Breast epithelium (tissue), 4 donors: ENCODE measurements around the gene PC. TPM values are rescaled to one million over a fixed set of nuclear protein-coding genes. Genes with fewer than 3 reads are reported as not detected.
A peak's percentile ranks its signal among the peaks of the same experiment; 100 is the strongest.

Source experiments
- DNase-seq, 2 donors: peaks; one replicate each; pipeline ENCODE4 v3.0.0-alpha.2; 2019; ENCODE audit warnings: low spot score in 2 of 2
- H3K27ac ChIP-seq, 2 donors: fragments of 200-600 bp; sonication (generic) in 1 of 2; one replicate each; pipeline ENCODE4 v1.5.1; 2016 to 2019; ENCODE audit warnings: mild to moderate bottlenecking in 1 of 2
- H3K27me3 ChIP-seq, 2 donors: fragments of 200-600 bp; sonication (generic) in 1 of 2; one replicate each; pipeline versions ENCODE4 v1.5.1 to v1.6.0; 2017 to 2019; ENCODE audit warnings: control low read depth in 1 of 2, mild to moderate bottlenecking in 1 of 2
- H3K36me3 ChIP-seq: fragments of 200-600 bp; one replicate; pipeline ENCODE4 v1.5.1; 2019
- H3K4me1 ChIP-seq, 2 donors: fragments of 200-600 bp; sonication (generic); one replicate each; pipeline ENCODE4 v1.5.1; 2016 to 2019; ENCODE audit warnings: control low read depth in 1 of 2
- H3K4me3 ChIP-seq, 3 donors: fragments of 200-600 bp; sonication (generic); 1 replicate in 2 of 3; 2 replicates in 1 of 3; pipeline ENCODE4 v1.5.1; 2016 to 2019; ENCODE audit warnings: mild to moderate bottlenecking in 3 of 3, moderate library complexity in 2 of 3
- H3K9me3 ChIP-seq, 2 donors: fragments of 200-600 bp; sonication (generic) in 1 of 2; one replicate each; pipeline ENCODE4 v1.5.1; 2016 to 2019; ENCODE audit warnings: control low read depth in 1 of 2
- POLR2A ChIP-seq: fragments of 450-650 bp; IDR thresholded peaks from one replicate; pipeline ENCODE4 v1.6.1; 2016; ENCODE audit warnings: antibody characterized with exemption, mild to moderate bottlenecking, moderate library complexity
- POLR2AphosphoS5 ChIP-seq, 3 donors: sonication (generic); formaldehyde crosslinking; IDR thresholded peaks; one replicate each; pipeline ENCODE4 v1.6.1; 2017; ENCODE audit warnings: antibody characterized with exemption in 3 of 3
- intact Hi-C: fragments of 100-400 bp; cut with DNase I; formaldehyde crosslinking; loops from one replicate; pipeline ENCODE4 v1.15.1; 2023; ENCODE audit warnings: low total_unique reads
- total RNA-seq, 3 donors: library from RNA; depleted of rRNA; stranded (reverse); fragments of >200 nt; gene quantifications; one replicate each; pipeline ENCODE4 v1.1.0, GENCODE V29; 2016
- TF ChIP-seq, protein P1 (sequence below), 3 donors: fragments of 450-650 bp; IDR thresholded peaks; one replicate each; pipeline ENCODE4 v1.5.1; 2016 to 2017; ENCODE audit warnings: antibody characterized with exemption in 3 of 3, mild to moderate bottlenecking in 3 of 3, moderate library complexity in 3 of 3

The PC gene
- total RNA-seq, 3 donors from 2014 or later: 35.4 to 137 (median 50.2) TPM

DNA sequence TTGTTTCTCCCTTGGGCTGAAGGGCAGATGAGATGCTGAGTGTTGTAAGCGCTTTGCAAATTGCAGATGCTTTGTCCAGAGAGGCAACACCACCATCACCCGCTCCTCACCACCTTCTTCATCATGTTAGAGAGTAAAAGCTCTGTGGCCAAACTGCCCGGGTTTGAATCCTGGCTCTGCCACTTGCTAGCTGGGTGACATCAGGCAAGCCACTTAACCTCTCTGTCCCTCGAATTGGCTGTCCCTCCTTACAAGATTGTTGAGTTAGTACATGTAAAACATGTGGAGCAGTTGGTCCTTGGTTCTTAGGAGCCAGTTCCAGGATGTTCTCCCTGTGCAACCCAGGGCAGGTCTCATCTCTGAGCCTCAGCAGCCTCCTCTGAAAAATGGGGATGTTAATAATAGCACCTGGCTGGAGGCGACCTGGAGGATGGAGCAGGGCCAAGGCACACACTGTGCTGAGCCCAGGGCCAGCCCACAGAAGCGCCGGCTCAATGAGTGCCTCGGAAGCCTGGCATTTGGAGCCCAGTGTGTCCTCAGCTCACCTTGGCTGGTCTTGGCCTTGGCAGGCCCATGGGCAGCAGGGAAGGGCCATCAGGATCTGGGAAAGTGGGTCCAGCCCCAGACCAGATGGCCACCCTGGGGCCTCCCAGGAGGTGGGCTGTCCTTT lies 27.5 kb upstream of the PC start:
- DNase-seq: peak; percentile 63 to 81
- no peaks in the 10 kb centered on the region for H3K9me3 ChIP-seq
- H3K36me3 ChIP-seq: no peaks in the 10 kb centered on the region
- peaks cover 0 to 7% of the 10 kb centered on the region in 2 donors for H3K4me1 ChIP-seq
- H3K4me3 ChIP-seq: no peak overlapping the region
- intact Hi-C loops: no loop called here
- H3K27ac ChIP-seq: peak overlapping the region; percentile 35 to 65
- TF ChIP-seq POLR2AphosphoS5 (IDR thresholded peaks at IDR 0.05) (peak in 1 of 3 donors; percentile 28), POLR2A (no peak)
- TF ChIP-seq, protein P1, sequence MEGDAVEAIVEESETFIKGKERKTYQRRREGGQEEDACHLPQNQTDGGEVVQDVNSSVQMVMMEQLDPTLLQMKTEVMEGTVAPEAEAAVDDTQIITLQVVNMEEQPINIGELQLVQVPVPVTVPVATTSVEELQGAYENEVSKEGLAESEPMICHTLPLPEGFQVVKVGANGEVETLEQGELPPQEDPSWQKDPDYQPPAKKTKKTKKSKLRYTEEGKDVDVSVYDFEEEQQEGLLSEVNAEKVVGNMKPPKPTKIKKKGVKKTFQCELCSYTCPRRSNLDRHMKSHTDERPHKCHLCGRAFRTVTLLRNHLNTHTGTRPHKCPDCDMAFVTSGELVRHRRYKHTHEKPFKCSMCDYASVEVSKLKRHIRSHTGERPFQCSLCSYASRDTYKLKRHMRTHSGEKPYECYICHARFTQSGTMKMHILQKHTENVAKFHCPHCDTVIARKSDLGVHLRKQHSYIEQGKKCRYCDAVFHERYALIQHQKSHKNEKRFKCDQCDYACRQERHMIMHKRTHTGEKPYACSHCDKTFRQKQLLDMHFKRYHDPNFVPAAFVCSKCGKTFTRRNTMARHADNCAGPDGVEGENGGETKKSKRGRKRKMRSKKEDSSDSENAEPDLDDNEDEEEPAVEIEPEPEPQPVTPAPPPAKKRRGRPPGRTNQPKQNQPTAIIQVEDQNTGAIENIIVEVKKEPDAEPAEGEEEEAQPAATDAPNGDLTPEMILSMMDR (IDR thresholded peaks at IDR 0.05): no peak
- H3K27me3 ChIP-seq: no peaks in the 10 kb centered on the region

DNA sequence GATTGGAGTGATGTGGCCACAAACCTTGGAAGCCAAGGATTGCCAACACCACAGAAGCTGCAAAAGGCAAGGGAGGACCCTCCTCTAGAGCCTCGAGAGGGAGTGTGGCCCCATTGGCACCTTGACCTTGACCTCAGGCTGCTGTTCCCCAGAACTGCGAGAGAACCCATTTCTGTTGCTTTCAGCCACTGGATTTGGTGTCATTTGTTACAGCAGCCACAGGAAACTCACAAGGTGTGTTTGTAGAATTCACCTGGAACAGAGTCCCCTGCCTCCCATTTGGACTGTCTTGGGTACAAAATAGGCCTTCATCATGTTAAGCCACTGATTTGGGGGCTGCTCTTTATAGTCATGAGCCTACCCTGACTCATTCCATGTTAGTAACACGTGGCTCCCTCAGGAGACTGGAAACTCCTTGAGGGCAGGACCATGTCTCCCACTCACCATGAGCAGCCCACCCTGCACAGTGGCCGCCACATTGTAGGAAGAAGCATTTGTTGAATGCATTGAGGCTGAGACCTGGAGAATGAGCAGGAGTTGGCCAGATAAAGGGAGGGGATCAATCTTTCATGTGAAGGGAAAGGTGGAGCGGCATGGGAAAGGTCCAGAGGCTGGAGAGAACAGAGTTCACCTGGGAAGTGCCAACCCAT lies 25.2 kb upstream of the PC start:
- Histone ChIP-seq H3K4me1 (peaks cover 0 to 7% of the 10 kb centered on the region in 2 donors), H3K27me3 (no peaks in the 10 kb centered on the region), H3K27ac (peak overlapping the region; percentile 37 to 55), H3K4me3 (no peak overlapping the region), H3K36me3 (no peaks in the 10 kb centered on the region), H3K9me3 (peaks cover 0 to 4% of the 10 kb centered on the region in 2 donors)
- TF ChIP-seq POLR2A (no peak), POLR2AphosphoS5 (IDR thresholded peaks at IDR 0.05) (no peak)
- TF ChIP-seq, protein P1 (IDR thresholded peaks at IDR 0.05): no peak
- intact Hi-C loops: no loop called here
- DNase-seq: no peak

DNA sequence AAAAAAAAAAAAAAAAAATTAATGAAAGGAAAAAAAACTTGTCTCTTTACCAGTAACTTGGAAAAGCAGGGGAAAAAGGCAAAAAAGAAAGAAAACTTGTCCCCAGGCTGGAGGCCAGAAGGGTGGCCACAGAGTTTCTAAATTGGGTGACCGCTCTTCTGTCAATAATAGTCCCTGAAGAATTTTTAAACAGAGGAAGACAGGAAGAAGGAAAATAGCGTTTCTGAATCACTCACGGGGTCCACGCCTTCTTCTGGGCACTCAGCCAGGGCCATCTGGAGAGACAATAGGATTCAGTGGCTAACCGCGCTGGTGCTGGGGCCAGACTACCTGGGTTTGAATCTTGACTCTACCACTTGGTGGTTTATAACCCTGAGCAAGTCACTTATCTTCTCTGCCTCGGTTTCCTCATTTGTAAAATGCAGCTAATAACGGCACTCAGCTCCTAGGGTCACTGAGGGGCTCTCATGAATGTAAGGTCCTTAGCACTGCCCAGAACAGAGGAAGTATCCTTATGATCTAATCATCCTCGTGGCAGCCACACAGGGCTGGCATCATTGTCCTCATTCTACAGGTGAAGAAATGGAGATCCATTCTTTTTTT lies 23.9 kb upstream of the PC start:
- Histone ChIP-seq H3K27ac (peak overlapping the region; percentile 37 to 55), H3K9me3 (peaks cover 0 to 4% of the 10 kb centered on the region in 2 donors), H3K27me3 (no peaks in the 10 kb centered on the region), H3K36me3 (no peaks in the 10 kb centered on the region), H3K4me1 (peaks cover 0 to 7% of the 10 kb centered on the region in 2 donors), H3K4me3 (no peak overlapping the region)
- TF ChIP-seq POLR2A: no peak
- no peak for TF ChIP-seq POLR2AphosphoS5 (IDR thresholded peaks at IDR 0.05)
- TF ChIP-seq, protein P1 (IDR thresholded peaks at IDR 0.05): peak in 1 of 3 donors; percentile 9
- intact Hi-C loops: no loop called here
- DNase-seq: peak; percentile 83 to 92

DNA sequence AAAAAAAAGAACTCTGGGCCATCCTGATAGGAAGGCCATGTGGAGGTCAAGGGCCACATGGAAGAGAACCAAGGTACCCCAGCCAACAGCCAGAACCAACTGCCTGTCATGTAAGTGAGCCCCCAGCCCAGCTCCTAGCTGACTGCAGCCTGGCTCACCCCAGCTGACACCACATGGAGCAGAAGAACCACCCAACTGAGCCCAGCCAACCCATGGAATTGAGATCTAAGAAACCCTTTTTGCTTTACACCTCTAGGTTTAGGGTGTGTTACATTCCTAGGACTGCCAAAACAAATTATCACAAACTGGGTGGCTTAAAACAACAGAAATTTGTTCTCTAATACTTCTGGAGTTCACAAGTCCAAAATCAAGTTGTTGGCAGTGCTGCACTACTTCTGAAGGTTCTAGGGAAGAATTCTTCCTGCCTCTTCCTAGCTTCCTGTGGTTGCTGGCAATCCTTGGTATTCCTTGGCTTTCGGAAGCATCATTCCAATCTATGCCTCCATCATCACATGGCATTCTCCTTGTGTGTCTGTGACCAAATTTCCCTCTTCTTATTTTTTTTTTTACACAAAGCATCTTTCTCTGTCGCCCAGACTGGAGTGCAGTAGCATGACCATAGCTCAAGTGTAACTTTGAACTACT lies 21.3 kb upstream of the PC start:
- DNase-seq: peak in 1 of 2 donors; percentile 49
- Histone ChIP-seq H3K36me3 (no peaks in the 10 kb centered on the region), H3K27me3 (no peaks in the 10 kb centered on the region), H3K4me1 (no peaks in the 10 kb centered on the region), H3K4me3 (no peak overlapping the region), H3K9me3 (peaks cover 0 to 4% of the 10 kb centered on the region in 2 donors), H3K27ac (peak overlapping the region in 1 of 2 donors; percentile 57)
- no peak for TF ChIP-seq POLR2AphosphoS5 (IDR thresholded peaks at IDR 0.05)
- TF ChIP-seq POLR2A: no peak
- TF ChIP-seq, protein P1 (IDR thresholded peaks at IDR 0.05): no peak
- intact Hi-C loops: no loop called here
